CD4-positive, CD25-positive, alpha-beta regulatory T cell (primary cell): ENCODE measurements around the gene FAM53B. TPM values are rescaled to one million over a fixed set of nuclear protein-coding genes. Genes with fewer than 3 reads are reported as not detected.

Experiments
- ATAC-seq, 2 donors: fragments of 150-1000 bp; cut with Tn5 transposase; one replicate each; pipeline ENCODE4 v1.10.0; 2021; ENCODE audit warnings: low read depth in 2 of 2, moderate number of reproducible peaks in 2 of 2, moderate library complexity in 1 of 2
- DNase-seq, 3 donors: peaks; one replicate each; pipeline versions ENCODE4 v3.0.0 to v3.0.0-alpha.2; 2012 to 2022; ENCODE audit warnings: mixed read lengths in 1 of 3
- H3K27ac ChIP-seq: one replicate; pipeline ENCODE4 v1.7.0; 2013; ENCODE audit warnings: mild to moderate bottlenecking, low read length; ENCODE audit not compliant: insufficient read depth, poor library complexity, severe bottlenecking
- H3K27me3 ChIP-seq: one replicate; pipeline ENCODE4 v1.7.0; 2013; ENCODE audit warnings: low read length; ENCODE audit not compliant: control insufficient read depth, insufficient read depth
- H3K36me3 ChIP-seq: one replicate; pipeline ENCODE4 v1.7.0; 2013; ENCODE audit warnings: mild to moderate bottlenecking, low read length, moderate library complexity; ENCODE audit not compliant: control insufficient read depth, insufficient read depth
- H3K4me1 ChIP-seq: 2 replicates; pipeline ENCODE4 v1.7.0; 2013; ENCODE audit warnings: mild to moderate bottlenecking, low read length; ENCODE audit not compliant: insufficient read depth, control insufficient read depth, poor library complexity, severe bottlenecking
- H3K4me3 ChIP-seq: one replicate; pipeline ENCODE4 v1.7.0; 2013; ENCODE audit warnings: low read depth, mild to moderate bottlenecking, low read length, moderate library complexity
- H3K9me3 ChIP-seq, 2 experiments: 1 replicate in 1 of 2; 2 replicates in 1 of 2; pipeline ENCODE4 v1.7.0; 2013; ENCODE audit warnings: low read length in 2 of 2, mild to moderate bottlenecking in 1 of 2, moderate library complexity in 1 of 2; ENCODE audit not compliant: control insufficient read depth in 2 of 2
- H3K27ac Mint-ChIP-seq, 3 donors: one replicate each; pipeline ENCODE4 v1.8.0; 2020 to 2022; ENCODE audit warnings: mild to moderate bottlenecking in 3 of 3, mixed read lengths in 3 of 3, moderate library complexity in 2 of 3
- H3K27me3 Mint-ChIP-seq: one replicate; pipeline ENCODE4 v1.8.0; 2022; ENCODE audit warnings: mild to moderate bottlenecking, mixed read lengths
- H3K36me3 Mint-ChIP-seq: one replicate; pipeline ENCODE4 v1.8.0; 2020; ENCODE audit warnings: mixed read lengths
- H3K4me1 Mint-ChIP-seq, 4 donors: one replicate each; pipeline ENCODE4 v1.8.0; 2020 to 2022; ENCODE audit warnings: mixed read lengths in 4 of 4, mild to moderate bottlenecking in 1 of 4
- H3K4me3 Mint-ChIP-seq, 4 donors: one replicate each; pipeline ENCODE4 v1.8.0; 2020 to 2022; ENCODE audit warnings: mild to moderate bottlenecking in 4 of 4, mixed read lengths in 4 of 4, moderate library complexity in 3 of 4
- H3K9me3 Mint-ChIP-seq, 7 donors: one replicate each; pipeline ENCODE4 v1.8.0; 2020 to 2022; ENCODE audit warnings: mixed read lengths in 7 of 7, mild to moderate bottlenecking in 3 of 7, moderate library complexity in 2 of 7
- polyA plus RNA-seq, 4 donors: library from polyadenylated mRNA; unstranded; fragments of 300-500 nt; fragmentation: Illumina TruSeq; gene quantifications; one replicate each; pipeline ENCODE4 v1.2.3, GENCODE V29; 2021
- total RNA-seq: library from RNA; stranded (reverse); gene quantifications from one replicate; pipeline ENCODE4 v1.2.3, GENCODE V29; 2022

The FAM53B gene
- total and polyA plus RNA-seq, 5 donors from 2014 or later: 5.8 to 116 (median 15.0) TPM

DNA sequence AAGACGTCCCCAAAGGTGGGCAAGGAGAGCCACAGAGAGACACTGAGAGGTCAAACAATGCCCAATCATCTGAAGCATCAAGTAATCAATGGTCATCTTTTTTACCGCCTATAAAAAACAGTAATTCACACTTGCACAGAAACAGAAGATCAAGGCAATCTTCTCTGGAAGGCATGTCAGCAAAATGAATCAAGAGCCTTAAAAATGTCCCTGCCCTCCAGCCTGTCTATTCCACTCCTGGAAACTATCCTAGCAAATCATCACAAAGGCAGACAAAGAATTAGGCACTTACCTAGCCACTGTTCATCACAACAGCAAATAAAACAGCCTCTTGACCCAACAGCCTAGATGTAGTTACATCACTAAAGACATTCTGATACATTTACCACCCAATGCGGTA is 48.9 kb downstream of the FAM53B start:
- Histone ChIP-seq H3K4me3 (peak overlapping the region; percentile 68), H3K36me3 (peaks cover 35% of the 10 kb centered on the region), H3K4me1 (peaks cover 87% of the 10 kb centered on the region), H3K9me3 (no peaks in the 10 kb centered on the region), H3K27me3 (no peaks in the 10 kb centered on the region), H3K27ac (peak overlapping the region; percentile 94)
- no peaks in the 10 kb centered on the region for H3K9me3 Mint-ChIP-seq
- H3K4me1 Mint-ChIP-seq: peaks cover 26 to 92% (median 57%) of the 10 kb centered on the region in 4 donors
- peak overlapping the region; percentile 72 to 88 (median 84) for H3K4me3 Mint-ChIP-seq
- peaks cover 44% of the 10 kb centered on the region for H3K36me3 Mint-ChIP-seq
- DNase-seq (no peak), ATAC-seq (no peak)
- peak overlapping the region; percentile 90 to 99 (median 97) for H3K27ac Mint-ChIP-seq
- H3K27me3 Mint-ChIP-seq: no peaks in the 10 kb centered on the region

DNA sequence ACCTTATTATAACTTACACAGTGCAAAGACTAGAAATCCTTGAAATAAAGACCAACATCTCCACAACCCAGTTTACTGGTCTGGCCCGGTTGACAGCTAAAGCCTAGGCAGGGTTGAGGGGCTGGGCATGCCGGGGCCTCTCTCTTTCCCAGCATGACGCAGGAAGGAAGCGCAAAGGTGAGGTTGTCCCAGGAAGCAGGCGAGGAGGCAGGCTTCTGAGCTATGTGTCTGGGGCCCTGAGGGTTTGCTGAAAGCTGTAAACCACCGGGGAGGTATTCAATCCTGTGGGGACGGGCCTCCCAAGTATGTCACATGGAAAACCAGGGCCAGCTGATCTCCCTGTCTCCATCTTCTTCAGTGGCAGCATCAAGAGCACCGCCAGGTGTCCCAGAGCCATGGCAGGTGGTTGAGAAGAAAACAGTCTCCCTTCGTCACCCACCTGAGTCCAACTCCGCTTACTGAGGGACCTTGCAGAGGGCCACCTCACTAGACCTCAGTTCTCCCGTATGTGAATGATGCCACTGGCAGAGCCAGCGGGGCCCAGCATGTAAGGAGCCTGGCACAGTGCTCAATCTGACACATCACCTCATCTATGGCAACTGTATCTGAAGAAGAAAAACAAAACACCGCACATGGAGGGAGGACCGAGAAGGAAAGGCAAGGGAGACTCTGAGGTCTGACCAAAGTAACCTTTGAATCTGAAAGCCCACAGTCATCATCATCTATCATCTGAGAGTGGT is 49.5 kb downstream of the FAM53B start:
- Mint-ChIP-seq H3K36me3 (peaks cover 49% of the 10 kb centered on the region), H3K27ac (peak overlapping the region; percentile 90 to 99 (median 97)), H3K27me3 (no peaks in the 10 kb centered on the region), H3K4me3 (peak overlapping the region; percentile 72 to 88 (median 79)), H3K4me1 (peaks cover 26 to 92% (median 55%) of the 10 kb centered on the region in 4 donors), H3K9me3 (no peaks in the 10 kb centered on the region)
- Histone ChIP-seq H3K27me3 (no peaks in the 10 kb centered on the region), H3K36me3 (peaks cover 40% of the 10 kb centered on the region), H3K9me3 (no peaks in the 10 kb centered on the region), H3K4me1 (peaks cover 87% of the 10 kb centered on the region), H3K27ac (peak overlapping the region; percentile 94), H3K4me3 (peak overlapping the region; percentile 68)
- ATAC-seq (no peak), DNase-seq (no peak)

DNA sequence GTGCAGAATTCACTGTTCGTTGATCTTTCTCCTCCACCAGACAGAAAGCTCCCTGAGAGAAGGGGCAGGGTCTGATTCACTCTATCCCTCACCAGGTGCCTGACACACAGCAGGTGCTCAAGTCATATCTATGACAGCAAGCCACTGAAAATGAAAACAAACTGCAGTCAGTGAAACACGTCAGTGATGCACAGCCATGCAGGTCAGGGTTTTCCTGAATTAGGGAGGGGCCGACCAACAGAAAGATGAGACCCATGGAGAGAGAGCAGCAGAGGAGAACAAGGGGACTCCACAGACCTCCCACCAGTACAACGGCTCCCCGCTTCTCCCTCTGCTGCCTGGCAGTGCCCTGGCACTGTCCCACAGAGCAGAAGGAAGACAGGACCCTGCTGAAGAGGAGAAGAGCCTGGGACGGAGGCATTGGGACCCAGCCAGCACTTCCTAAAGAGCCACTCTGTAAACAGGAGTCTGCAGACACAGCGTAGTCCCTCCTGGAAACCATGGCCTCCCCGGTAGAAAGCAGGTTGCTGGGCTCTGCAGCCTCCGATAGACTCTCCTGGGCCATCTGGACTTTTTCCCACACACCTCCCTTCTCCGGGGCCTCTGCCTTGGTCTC is 50.3 kb downstream of the FAM53B start:
- Mint-ChIP-seq H3K4me1 (peaks cover 26 to 92% (median 55%) of the 10 kb centered on the region in 4 donors), H3K27me3 (no peaks in the 10 kb centered on the region), H3K27ac (peak overlapping the region; percentile 86 to 99 (median 97)), H3K4me3 (peak overlapping the region; percentile 72 to 88 (median 79)), H3K9me3 (no peaks in the 10 kb centered on the region), H3K36me3 (peaks cover 50% of the 10 kb centered on the region)
- H3K9me3 ChIP-seq: no peaks in the 10 kb centered on the region
- H3K36me3 ChIP-seq: peaks cover 43% of the 10 kb centered on the region
- no peaks in the 10 kb centered on the region for H3K27me3 ChIP-seq
- H3K27ac ChIP-seq: peak overlapping the region; percentile 94
- ATAC-seq (peak in 1 of 2 donors; percentile 8), DNase-seq (peak in 1 of 3 donors; percentile 46)
- peaks cover 87% of the 10 kb centered on the region for H3K4me1 ChIP-seq
- H3K4me3 ChIP-seq: no peak overlapping the region

DNA sequence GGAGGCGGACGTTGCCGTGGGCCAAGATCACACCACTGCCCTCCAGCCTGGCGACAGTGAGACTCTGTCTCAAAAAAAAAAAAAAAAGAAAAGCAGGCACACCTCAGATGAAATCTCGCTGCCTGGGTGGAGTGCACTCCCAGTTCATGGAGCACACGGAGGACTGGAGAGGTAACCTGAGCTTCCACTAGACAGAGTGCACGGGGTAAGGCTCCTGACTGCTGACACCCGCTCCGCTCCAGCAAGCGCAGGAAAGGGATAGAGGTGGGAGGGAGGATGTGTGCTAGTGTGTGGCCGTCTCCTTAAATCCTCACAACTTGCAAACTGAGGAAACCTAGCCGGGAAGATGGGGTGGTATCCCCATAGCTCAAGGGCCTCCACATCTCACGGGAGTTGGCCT is 50.8 kb downstream of the FAM53B start:
- Mint-ChIP-seq H3K27ac (peak overlapping the region; percentile 86 to 99 (median 97)), H3K27me3 (no peaks in the 10 kb centered on the region), H3K36me3 (peaks cover 50% of the 10 kb centered on the region), H3K4me1 (peaks cover 26 to 92% (median 56%) of the 10 kb centered on the region in 4 donors), H3K9me3 (no peaks in the 10 kb centered on the region), H3K4me3 (peak overlapping the region in 3 of 4 donors; percentile 75 to 88 (median 83))
- H3K4me3 ChIP-seq: no peak overlapping the region
- H3K27me3 ChIP-seq: no peaks in the 10 kb centered on the region
- no peaks in the 10 kb centered on the region for H3K9me3 ChIP-seq
- H3K27ac ChIP-seq: peak overlapping the region; percentile 94
- peaks cover 43% of the 10 kb centered on the region for H3K36me3 ChIP-seq
- DNase-seq: no peak
- no peak for ATAC-seq
- peaks cover 87% of the 10 kb centered on the region for H3K4me1 ChIP-seq

DNA sequence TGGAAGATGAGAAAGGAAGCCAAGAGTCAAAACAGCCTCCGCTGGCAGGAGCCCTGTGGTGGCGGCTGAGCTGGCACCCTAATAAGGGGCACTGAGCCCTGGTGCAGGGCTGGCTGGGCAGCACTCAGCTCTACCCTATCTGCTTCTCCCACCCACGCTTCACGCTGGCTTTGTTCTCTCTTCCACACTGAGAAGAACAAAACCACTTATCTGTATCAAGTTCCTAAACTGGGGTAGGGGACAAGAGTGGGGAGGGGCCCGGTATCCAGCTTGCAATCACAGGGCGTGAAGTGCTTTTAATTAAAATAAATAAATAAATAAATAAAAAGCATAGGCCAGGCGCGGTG is 52.1 kb downstream of the FAM53B start:
- no peak for DNase-seq
- H3K36me3 Mint-ChIP-seq: peaks cover 54% of the 10 kb centered on the region
- H3K27me3 Mint-ChIP-seq: no peaks in the 10 kb centered on the region
- no peaks in the 10 kb centered on the region for H3K9me3 ChIP-seq
- peaks cover 87% of the 10 kb centered on the region for H3K4me1 ChIP-seq
- H3K27me3 ChIP-seq: no peaks in the 10 kb centered on the region
- H3K27ac ChIP-seq: peak overlapping the region; percentile 42
- H3K4me3 ChIP-seq: no peak overlapping the region
- no peak overlapping the region for H3K27ac Mint-ChIP-seq
- ATAC-seq: no peak
- peaks cover 23 to 92% (median 57%) of the 10 kb centered on the region in 4 donors for H3K4me1 Mint-ChIP-seq
- no peak overlapping the region for H3K4me3 Mint-ChIP-seq
- H3K36me3 ChIP-seq: peaks cover 43% of the 10 kb centered on the region
- no peaks in the 10 kb centered on the region for H3K9me3 Mint-ChIP-seq

DNA sequence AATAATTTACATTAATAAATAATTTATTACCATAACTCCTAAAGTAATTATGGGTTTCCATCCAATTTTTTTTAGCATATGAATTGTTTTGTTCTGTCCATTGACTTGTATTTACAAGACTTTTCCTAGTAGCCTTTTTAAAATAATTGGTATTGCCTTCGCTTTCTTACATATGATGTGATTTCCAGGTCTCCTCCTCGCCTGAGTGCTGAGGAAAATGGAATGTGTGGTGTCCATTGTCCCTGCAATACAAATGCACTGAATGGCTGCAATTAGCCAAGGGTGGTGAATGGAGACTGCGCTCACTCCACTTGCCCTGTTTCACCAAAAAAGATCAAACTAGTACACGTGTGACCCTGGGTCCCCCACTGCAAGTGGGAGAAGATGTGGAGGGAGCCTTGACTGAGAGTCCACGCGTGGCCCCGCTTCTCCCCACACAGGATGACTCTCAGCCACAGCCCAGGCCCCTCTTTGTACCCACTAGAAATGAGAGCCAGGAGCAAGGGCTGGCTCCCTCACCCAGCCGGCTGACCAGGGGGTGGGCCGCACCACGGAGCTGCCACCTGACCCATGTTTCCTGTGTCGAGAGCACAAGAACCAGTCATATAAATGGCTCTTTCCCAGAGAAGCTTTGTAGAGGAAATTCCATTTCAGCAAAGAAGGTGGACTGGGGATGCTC is 52.6 kb downstream of the FAM53B start:
- Mint-ChIP-seq H3K9me3 (no peaks in the 10 kb centered on the region), H3K27ac (peak overlapping the region; percentile 49 to 85 (median 84)), H3K4me3 (peak overlapping the region in 2 of 4 donors; percentile 39 to 56), H3K4me1 (peaks cover 18 to 92% (median 57%) of the 10 kb centered on the region in 4 donors), H3K36me3 (peaks cover 50% of the 10 kb centered on the region), H3K27me3 (no peaks in the 10 kb centered on the region)
- ATAC-seq (no peak), DNase-seq (no peak)
- H3K27me3 ChIP-seq: no peaks in the 10 kb centered on the region
- peak overlapping the region; percentile 78 for H3K27ac ChIP-seq
- H3K4me3 ChIP-seq: no peak overlapping the region
- peaks cover 87% of the 10 kb centered on the region for H3K4me1 ChIP-seq
- H3K9me3 ChIP-seq: no peaks in the 10 kb centered on the region
- peaks cover 43% of the 10 kb centered on the region for H3K36me3 ChIP-seq

DNA sequence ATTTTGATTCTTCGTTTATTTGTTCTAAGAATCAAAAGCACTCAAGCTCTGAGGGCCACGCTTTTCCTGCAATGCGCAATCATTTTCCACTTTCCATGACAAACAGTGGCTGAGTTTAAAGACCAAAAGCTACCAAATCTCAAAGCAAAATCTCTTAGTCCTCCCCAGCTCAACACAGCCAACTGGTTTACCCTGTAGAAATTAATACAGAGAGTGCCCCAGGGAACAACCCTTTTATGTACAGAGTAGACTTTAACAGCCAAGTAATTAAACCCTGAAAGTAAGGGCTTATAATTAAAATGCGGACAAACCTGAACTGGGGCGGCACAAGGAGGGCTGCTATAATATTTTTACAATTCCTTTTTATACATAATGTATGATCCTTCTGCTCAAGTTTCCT is 53.2 kb downstream of the FAM53B start:
- peaks cover 87% of the 10 kb centered on the region for H3K4me1 ChIP-seq

More for the DNA sequence above, 53.2 kb downstream of the FAM53B start:
- Histone ChIP-seq H3K36me3 (peaks cover 43% of the 10 kb centered on the region), H3K9me3 (no peaks in the 10 kb centered on the region), H3K4me3 (no peak overlapping the region), H3K27ac (peak overlapping the region; percentile 78), H3K27me3 (no peaks in the 10 kb centered on the region)
- Mint-ChIP-seq H3K4me1 (peaks cover 12 to 92% (median 57%) of the 10 kb centered on the region in 4 donors), H3K4me3 (peak overlapping the region in 1 of 4 donors; percentile 56), H3K27me3 (no peaks in the 10 kb centered on the region), H3K9me3 (no peaks in the 10 kb centered on the region), H3K36me3 (peaks cover 49% of the 10 kb centered on the region), H3K27ac (no peak overlapping the region)
- ATAC-seq (no peak), DNase-seq (no peak)
